GM19467 (cell line): ENCODE results near the gene PTPRN2.

ENCODE experiments used
- ATAC-seq: cut with Tn5 transposase; IDR thresholded peaks from one replicate; pipeline ENCODE4 v1.9.1; 2021; ENCODE audit warnings: mild to moderate bottlenecking, moderate library complexity; ENCODE audit not compliant: unreplicated experiment

Gene PTPRN2

GRCh38 chr7:158087196-158087595 is 500.4 kb downstream of the PTPRN2 start:
- ATAC-seq = no peak

GRCh38 chr7:158085741-158086695 is 501.6 kb downstream of the PTPRN2 start:
- no peak for ATAC-seq

- ATAC-seq = no peak
These were observed 503.1 kb downstream of the PTPRN2 start for GRCh38 chr7:158084555-158084954.

GRCh38 chr7:158083526-158084310 is 503.9 kb downstream of the PTPRN2 start:
- ATAC-seq = no peak

GRCh38 chr7:158082761-158083160 is 504.9 kb downstream of the PTPRN2 start:
- no peak for ATAC-seq

- no peak for ATAC-seq
These were observed 506.7 kb downstream of the PTPRN2 start for GRCh38 chr7:158080899-158081445.

GRCh38 chr7:158077934-158078910 is 509.4 kb downstream of the PTPRN2 start:
- ATAC-seq = no peak

- ATAC-seq = no peak
These were observed 510.3 kb downstream of the PTPRN2 start for GRCh38 chr7:158077151-158077840.

GRCh38 chr7:158076656-158077055 is 511.0 kb downstream of the PTPRN2 start:
- no peak for ATAC-seq

GRCh38 chr7:158076215-158076614 is 511.4 kb downstream of the PTPRN2 start:
- no peak for ATAC-seq

- no peak for ATAC-seq
These were observed 512.0 kb downstream of the PTPRN2 start for GRCh38 chr7:158075633-158076001.

- no peak for ATAC-seq
These were observed 512.6 kb downstream of the PTPRN2 start for GRCh38 chr7:158074896-158075632.

- no peak for ATAC-seq
These were observed 513.5 kb downstream of the PTPRN2 start for GRCh38 chr7:158073845-158074840.

GRCh38 chr7:158072991-158073730 is 514.5 kb downstream of the PTPRN2 start:
- ATAC-seq = no peak

GRCh38 chr7:158070222-158070920 is 517.3 kb downstream of the PTPRN2 start:
- ATAC-seq = no peak

- ATAC-seq = no peak
These were observed 518.8 kb downstream of the PTPRN2 start for GRCh38 chr7:158068853-158069252.
